GM21529 (cell line): ENCODE measurements around the gene COX5B.
"Not testable (repeated sequence)": the region's sequence is repeated elsewhere in the genome, so short reads cannot be mapped to it uniquely, and the experiment has no call there.

ENCODE experiments used
- ATAC-seq: cut with Tn5 transposase; IDR thresholded peaks from one replicate; pipeline ENCODE4 v1.9.1; 2021; ENCODE audit not compliant: unreplicated experiment

COX5B gene

DNA sequence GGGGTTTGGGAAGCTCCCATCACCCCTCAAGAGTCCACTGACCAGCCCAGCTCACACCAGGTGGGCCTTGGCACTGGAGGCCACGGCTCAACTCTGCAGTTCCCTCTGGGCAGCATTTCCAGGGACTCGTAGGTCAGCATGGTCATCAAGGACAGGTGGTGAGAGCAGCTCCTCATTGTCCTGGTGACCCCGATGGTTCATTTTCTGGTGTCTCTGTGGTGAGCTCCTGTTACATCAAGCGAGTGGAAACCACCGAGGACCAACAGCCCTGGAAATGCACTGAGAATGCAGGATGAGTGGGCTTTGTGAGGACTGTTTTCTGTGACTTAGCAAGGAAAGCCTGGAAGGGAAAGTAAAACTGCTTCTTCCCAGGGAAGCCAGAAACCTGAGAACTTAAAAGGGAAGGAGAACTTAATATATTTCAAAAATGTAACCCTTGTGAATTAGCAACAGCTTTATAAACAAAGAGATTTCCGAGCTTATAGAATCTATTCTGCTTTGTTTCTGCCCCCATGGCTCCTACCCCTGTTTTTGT, 26.8 kb downstream of the COX5B start:
- not testable (repeated sequence) for ATAC-seq

DNA sequence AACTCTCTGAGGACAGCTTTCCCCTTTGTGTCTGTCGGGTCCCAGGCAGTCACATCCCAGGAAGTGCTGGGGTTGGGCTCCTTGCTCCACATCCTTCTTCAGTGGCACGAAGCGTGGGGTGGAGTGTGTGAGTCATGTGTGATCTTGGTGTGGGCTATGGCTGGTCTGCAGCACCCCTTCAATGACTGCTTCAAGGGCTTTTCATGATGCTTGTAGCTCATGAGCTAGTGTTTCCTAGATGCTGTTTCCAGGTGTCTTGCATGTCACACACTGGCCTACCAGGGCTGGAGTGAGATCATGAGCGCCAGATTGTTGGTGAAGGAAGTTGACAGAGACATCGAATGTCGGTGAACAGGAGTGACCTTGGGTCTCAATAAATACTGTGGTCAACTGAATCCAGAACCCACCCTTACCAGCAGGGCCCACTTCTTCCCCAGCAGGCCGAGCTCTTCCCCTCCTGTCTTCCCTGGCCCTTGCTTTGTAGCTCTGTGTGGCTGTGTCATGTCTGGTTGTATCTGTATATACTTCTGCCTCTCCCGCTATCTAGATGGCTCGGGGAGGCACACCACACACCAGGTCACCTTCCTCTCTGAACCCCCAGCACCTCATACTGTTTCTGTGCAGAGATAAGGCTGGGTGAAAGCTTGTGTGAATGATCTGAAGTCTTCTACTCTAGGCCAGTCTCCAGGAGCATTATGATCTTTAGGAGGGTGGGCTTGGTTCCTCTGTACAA, 27.5 kb downstream of the COX5B start:
- ATAC-seq = no peak

DNA sequence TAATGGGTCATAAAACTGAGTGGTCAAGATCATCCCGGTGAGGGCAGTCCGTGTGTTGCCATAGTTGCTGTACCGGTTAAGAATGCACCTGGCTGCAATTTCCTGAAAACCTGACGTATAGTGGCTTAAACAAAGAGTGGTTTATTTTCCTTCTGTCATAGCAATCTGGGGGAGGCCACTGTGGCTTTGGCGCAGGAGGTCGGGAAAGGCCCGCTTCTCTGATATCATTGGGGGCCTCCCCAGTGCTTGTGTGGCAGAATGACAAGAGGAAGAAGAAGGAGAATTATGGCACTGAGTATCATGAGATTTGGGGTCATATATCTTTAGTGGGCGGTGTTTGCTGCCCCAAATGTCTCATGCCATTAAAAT, 28.0 kb downstream of the COX5B start:
- ATAC-seq = no peak

DNA sequence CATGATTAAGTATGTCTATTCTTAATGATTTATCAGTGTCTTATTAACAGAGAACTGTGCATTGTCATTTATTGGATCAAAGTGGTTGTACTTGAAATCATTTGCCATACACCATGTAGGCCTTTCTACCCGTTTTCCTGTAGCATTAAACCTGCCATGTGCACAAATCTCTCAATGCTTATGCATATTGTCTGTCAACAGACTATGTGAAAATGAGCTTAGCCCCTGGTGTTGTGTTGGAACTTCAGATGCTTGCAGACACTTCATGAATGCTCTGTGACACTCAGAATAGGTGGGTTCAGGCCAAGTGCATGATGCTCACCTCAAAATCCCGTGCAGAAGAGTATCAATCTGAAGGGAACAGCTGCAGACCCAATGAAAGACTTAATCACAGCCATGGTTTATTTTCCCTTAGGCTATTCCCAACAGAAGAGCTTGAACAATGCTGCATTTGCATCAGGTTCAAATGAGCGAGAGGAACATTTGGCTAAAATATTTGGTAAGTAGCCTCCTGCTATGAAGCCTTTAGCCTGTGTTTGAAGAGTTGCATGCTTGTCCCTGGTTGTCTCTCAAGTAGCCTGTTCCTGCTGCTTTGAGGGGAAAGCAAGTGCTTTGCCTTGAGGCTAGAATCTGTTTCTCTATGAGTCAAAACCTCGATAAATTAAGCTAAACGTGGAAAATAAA, 29.7 kb downstream of the COX5B start:
- ATAC-seq = no peak

DNA sequence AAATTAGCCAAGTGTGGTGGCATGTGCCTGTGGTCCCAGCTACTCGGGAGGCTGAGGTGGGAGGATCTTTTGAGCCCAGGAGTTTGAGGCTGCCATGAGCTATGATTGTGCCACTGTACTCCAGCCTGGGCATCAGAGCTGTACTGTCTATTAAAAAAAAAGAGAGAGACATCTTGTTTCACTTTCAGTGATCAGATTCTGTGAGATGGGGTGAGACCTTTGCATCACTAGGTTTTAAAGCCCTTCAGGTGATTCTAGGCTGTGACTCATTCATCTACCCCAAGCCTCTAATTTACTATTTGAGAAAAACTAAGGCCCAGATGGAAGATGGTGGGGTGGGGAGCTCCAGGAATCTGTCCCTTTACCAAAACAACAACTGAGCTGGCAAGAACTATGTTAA, 30.8 kb downstream of the COX5B start:
- ATAC-seq = no peak

DNA sequence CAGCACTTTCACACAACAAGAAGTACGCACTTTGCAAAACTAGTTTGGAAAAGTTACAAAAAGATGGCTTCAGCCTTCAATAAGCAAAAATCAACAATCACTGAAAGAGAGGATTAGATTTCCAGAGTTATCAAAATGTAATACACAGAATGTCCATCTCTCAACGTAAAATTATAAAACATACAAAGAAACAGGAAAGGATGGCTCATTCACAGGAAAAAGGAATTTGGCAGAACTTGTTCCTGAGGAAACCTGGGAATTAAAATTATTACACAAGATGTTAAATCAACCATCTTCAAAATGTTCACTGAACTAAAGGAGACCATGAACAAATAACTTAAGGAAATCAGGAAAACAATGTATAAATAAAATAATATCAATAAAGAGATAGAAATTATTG, 31.6 kb downstream of the COX5B start:
- no peak for ATAC-seq

DNA sequence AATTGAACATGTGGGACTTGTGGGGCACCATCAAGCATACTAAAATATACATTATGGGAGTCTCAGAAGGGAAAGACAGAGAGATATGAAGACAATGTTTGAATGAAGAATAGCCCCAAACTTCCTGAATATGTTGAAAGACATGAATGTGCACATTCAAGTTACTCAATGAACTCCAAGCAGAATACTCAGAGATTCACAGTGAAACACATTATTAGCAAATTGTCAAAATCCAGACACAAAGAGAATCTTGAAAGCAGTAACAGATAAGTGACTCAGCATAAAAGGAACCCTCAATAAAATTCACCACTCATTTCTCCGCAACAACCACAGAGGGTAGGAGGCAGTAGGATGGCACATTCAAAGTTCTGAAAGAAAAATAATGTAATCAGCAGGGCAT, 32.4 kb downstream of the COX5B start:
- ATAC-seq = no peak

DNA sequence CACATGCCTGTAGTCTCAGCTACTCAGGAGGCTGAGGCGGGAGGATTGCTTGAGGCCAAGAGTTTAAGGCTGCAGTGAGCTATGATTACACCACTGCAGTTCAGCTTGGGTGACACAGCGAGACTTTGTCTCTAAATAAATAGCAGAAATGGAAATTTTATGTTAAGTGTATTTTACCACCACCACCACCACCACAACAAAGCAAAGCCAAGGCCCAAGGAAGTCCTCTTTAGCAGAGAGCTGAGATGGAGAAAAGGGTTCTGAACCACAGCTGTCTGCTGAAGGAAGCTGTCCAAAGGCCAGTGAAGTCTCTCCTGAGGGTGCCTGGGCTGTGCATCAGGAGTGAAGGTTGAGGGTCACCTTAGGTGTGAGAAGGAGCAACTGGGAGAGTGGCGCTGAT, 41.4 kb downstream of the COX5B start:
- not testable (repeated sequence) for ATAC-seq

DNA sequence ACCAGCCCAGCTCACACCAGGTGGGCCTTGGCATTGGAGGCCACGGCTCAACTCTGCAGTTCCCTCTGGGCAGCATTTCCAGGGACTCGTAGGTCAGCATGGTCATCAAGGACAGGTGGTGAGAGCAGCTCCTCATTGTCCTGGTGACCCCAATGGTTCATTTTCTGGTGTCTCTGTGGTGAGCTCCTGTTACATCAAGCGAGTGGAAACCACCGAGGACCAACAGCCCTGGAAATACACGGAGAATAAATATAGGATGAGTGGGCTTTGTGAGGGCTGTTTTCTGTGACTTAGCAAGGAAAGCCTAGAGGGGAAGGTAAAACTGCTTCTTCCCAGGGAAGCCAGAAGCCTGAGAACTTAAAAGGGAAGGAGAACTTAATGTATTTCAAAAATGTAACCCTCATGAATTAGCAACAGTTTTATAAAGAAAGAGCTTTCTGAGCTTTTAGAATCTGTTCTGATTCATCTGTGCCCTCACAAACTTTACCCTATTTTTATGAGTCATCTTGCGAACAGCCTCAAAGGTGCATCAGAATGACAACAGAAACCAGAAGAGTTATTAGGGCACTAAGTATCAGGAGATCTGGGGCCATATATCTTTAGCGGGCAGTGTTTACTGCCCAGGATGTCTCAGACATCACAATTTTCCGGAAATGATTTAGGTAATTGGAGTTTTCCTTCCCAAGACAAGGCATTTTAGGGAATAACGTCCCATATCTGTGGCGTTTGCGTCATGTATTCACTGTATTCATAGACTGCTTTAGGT, 42.4 kb downstream of the COX5B start:
- peak; percentile 63 for ATAC-seq

DNA sequence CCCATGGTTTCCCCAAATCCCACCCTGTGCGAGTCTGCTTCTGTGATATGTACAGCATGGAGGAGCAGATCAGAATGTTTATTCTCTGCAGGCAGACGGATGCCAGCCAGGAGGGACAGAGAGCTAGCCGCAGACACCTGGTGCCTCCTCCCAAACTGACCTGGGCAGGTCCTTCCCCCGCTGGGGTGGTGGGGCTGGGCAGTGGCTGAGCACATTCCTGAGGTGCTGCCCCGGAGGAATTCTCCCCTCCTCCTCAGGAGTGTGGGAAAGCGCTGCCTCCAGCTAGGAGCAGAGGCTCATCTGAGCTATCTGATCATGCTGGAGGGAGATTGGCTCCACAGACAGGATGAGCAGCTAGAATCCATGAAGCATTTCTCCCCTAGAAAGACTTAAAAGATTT, 45.3 kb downstream of the COX5B start:
- no peak for ATAC-seq

DNA sequence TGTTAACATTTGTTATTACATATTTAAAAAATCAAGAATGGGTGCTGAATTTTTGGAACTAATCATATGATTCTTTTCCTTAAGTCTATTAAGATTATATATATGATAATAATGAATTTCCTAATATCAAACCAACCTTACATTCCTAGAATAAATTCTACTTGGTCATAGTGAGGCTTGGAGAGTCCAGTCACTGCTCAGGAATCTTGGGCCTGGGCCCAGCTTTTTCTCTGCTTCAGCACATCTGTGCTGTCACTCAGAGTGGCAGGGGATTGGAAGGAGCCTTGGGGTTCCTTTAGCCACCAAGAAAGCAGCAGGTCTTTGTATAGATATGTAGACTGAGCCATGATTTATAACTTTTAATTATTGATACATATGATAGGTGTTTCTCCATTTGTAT, 47.6 kb downstream of the COX5B start:
- ATAC-seq = no peak

DNA sequence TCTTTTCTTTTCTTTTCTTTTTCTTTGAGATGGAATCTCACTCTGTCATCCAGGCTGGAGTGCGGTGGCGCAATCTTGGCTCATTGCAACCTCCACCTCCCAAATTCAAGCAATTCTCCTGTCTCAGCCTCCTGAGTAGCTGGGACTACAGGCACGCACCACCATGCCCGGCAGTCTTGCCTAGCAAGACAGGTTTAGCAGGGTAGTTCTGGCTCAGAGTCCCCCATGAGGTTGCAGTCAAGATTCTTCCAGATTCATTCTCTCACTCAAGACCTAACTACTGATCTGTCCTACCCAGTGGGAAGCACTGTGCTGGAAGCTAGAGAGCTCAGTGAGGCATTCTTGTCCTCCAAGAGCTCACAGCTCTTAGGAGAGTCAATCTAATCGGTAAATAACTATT, 49.9 kb downstream of the COX5B start:
- no peak for ATAC-seq

DNA sequence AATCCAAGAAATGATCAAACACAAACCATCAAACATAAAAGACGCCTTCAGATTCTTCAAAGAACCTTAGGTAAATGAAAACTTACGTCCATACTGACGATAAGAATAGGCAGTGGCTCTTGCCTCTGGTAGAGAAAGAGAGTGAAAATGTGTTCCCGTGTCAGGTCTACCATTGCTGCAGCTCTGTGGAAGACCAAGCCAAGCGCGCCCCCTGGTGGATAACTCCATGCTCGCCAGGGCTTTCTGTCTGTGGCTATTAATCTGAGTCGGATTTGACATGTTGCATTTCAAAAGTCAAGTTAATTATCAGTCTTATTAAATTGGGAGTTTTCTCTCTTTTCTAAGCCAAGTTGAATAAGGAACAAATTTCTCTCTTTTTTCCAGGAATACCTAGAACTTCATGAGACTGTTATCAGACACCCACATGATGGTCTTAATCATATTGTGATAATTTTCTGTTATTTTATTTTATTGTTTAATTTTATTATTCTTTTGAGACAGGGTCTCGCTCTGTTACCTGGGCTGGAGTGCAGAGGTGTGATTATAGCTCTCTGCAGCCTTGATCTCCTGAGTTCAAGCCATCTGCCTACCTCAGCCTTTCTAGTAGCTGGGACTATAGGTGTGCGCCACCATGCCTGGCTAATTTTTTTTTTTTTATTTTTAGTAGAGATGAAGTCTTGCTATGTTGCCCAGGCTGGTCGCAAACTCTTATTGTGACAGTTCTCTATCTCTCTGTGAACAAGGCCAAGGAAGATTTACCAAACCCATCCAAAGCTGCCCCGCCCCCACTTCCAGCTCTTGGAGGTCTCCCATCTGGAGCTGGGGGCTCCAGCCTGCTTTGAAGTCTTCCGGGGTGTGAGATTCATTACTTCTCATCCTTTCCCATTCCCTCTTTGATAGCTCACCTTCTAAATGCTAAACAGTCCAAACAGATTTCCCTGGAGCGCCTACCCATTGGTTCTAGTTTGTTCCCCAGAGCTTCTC, 51.7 kb downstream of the COX5B start:
- peak; percentile 73 for ATAC-seq
